Measurements from ENCODE around the gene ZNF581. TPM values are rescaled to one million over a fixed set of nuclear protein-coding genes. Genes with fewer than 3 reads are reported as not detected.
A peak's percentile ranks its signal among the peaks of the same experiment; 100 is the strongest.

The ZNF581 gene
- polyA plus RNA-seq, 3 donors: 25.1 to 31.6 (median 29.4) TPM

- no peak overlapping the region for H3K9ac ChIP-seq (ENCODE audit: insufficient read depth, low read length, poor library complexity, severe bottlenecking)
- peak overlapping the region; percentile 62 to 76 for H3K4me3 Mint-ChIP-seq
- peak overlapping the region; percentile 89 to 97 (median 93) for H3K27ac Mint-ChIP-seq
- peak overlapping the region; percentile 33 for H2AFZ ChIP-seq (ENCODE audit: insufficient read depth, low read depth, low read length, poor library complexity, severe bottlenecking)
- TF ChIP-seq CTCF (IDR thresholded peaks at IDR 0.05): no peak
- H3K4me1 ChIP-seq (ENCODE audit: control insufficient read depth in 1 of 2, insufficient read depth in 2 of 2, low read length in 2 of 2): peaks cover 64 to 76% of the 10 kb centered on the region in 2 donors
- H3K9me3 Mint-ChIP-seq: peaks cover 0 to 4% (median 0%) of the 10 kb centered on the region in 7 donors
- peaks cover 0 to 8% (median 1%) of the 10 kb centered on the region in 3 donors for H3K27me3 Mint-ChIP-seq (ENCODE audit: low read depth in 3 of 3)
- H3K4me2 ChIP-seq (replicated peaks; ENCODE audit: extremely low read depth, low read length, poor library complexity, severe bottlenecking): peak overlapping the region; percentile 71
- H3K9me3 ChIP-seq (replicated peaks in 1 of 2; ENCODE audit: control insufficient read depth in 1 of 2, insufficient read depth in 1 of 2, low read length in 2 of 2): no peaks in the 10 kb centered on the region
- intact Hi-C loops (cut with micrococcal nuclease): loop anchor here (2.0 to 5.0 kb wide), 2 partner anchors 14 to 33 kb away; no protein-coding TSS in a partner anchor
- H3K36me3 Mint-ChIP-seq: peaks cover 19 to 34% of the 10 kb centered on the region in 2 donors
- peaks cover 27% of the 10 kb centered on the region for H3K79me2 ChIP-seq (ENCODE audit: insufficient read depth, low read length)
- no peaks in the 10 kb centered on the region for H4K20me1 ChIP-seq (ENCODE audit: insufficient read depth, low read length)
- no peaks in the 10 kb centered on the region for H3K27me3 ChIP-seq (ENCODE audit: control insufficient read depth in 2 of 2, insufficient read depth in 2 of 2, low read length in 2 of 2)
- peak overlapping the region in 1 of 3 experiments; percentile 58 for H3K4me3 ChIP-seq (replicated peaks in 1 of 3; ENCODE audit: low read depth in 2 of 3, low read length in 3 of 3)
- DNase-seq: peak; percentile 87 to 94 (median 88)
- WGBS (ENCODE audit: insufficient coverage): 55% methylated on average over 9 of the region's 12 CpGs
- H3K36me3 ChIP-seq (replicated peaks in 1 of 2; ENCODE audit: control insufficient read depth in 1 of 2, insufficient read depth in 2 of 2, low read length in 2 of 2): peaks cover 12 to 19% of the 10 kb centered on the region in 2 donors
- H3K4me1 Mint-ChIP-seq: peaks cover 62% of the 10 kb centered on the region
- peak overlapping the region; percentile 83 to 84 for H3K27ac ChIP-seq (ENCODE audit: low read depth in 1 of 2, low read length in 2 of 2)
Measured at GRCh38 chr19:55620410-55621204, 22.8 kb upstream of the ZNF581 start.

DNA sequence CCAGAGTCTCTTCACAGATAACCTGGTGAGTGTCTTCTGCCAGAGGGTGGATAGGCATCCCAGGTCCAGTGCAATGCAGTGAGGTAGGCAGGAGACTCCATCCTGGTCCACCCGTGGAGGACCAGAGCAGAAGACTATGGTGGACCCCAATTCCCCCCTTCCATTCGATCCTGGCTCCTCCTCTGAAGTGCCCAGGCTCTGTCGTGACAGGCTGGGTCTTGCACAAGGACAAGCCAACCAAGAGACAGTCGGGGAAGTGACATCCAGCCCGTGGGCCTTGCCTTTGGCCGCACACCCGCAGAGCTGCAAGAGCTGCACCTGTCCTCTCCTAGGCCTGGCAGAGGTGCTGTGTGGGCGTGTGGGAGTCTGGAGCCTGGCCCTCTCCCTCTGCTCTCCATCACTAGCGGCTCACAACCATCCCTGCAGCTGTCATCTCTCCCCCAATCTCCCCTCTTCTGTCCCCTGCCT lies 22.2 kb upstream of the ZNF581 start:
- Mint-ChIP-seq H3K36me3 (peaks cover 19 to 30% of the 10 kb centered on the region in 2 donors), H3K4me1 (peaks cover 62% of the 10 kb centered on the region), H3K27ac (peak overlapping the region; percentile 89 to 97 (median 93)), H3K9me3 (peaks cover 0 to 4% (median 0%) of the 10 kb centered on the region in 7 donors), H3K4me3 (peak overlapping the region in 1 of 2 donors; percentile 76), H3K27me3 (ENCODE audit: low read depth in 3 of 3) (peaks cover 0 to 8% (median 1%) of the 10 kb centered on the region in 3 donors)
- TF ChIP-seq CTCF (IDR thresholded peaks at IDR 0.05): no peak
- peak overlapping the region in 1 of 3 experiments; percentile 58 for H3K4me3 ChIP-seq (replicated peaks in 1 of 3; ENCODE audit: low read depth in 2 of 3, low read length in 3 of 3)
- H4K20me1 ChIP-seq (ENCODE audit: insufficient read depth, low read length): no peaks in the 10 kb centered on the region
- peaks cover 64 to 76% of the 10 kb centered on the region in 2 donors for H3K4me1 ChIP-seq (ENCODE audit: control insufficient read depth in 1 of 2, insufficient read depth in 2 of 2, low read length in 2 of 2)
- H3K4me2 ChIP-seq (replicated peaks; ENCODE audit: extremely low read depth, low read length, poor library complexity, severe bottlenecking): peak overlapping the region; percentile 71
- DNase-seq: no peak
- peaks cover 10 to 13% of the 10 kb centered on the region in 2 donors for H3K36me3 ChIP-seq (replicated peaks in 1 of 2; ENCODE audit: control insufficient read depth in 1 of 2, insufficient read depth in 2 of 2, low read length in 2 of 2)
- H3K27me3 ChIP-seq (ENCODE audit: control insufficient read depth in 2 of 2, insufficient read depth in 2 of 2, low read length in 2 of 2): no peaks in the 10 kb centered on the region
- intact Hi-C loops (cut with micrococcal nuclease): loop anchor here (2.0 to 5.0 kb wide), 2 partner anchors 14 to 34 kb away; no protein-coding TSS in a partner anchor
- no peak overlapping the region for H2AFZ ChIP-seq (ENCODE audit: insufficient read depth, low read depth, low read length, poor library complexity, severe bottlenecking)
- H3K27ac ChIP-seq (ENCODE audit: low read depth in 1 of 2, low read length in 2 of 2): peak overlapping the region; percentile 83 to 84
- H3K79me2 ChIP-seq (ENCODE audit: insufficient read depth, low read length): peaks cover 22% of the 10 kb centered on the region
- no peak overlapping the region for H3K9ac ChIP-seq (ENCODE audit: insufficient read depth, low read length, poor library complexity, severe bottlenecking)
- no peaks in the 10 kb centered on the region for H3K9me3 ChIP-seq (replicated peaks in 1 of 2; ENCODE audit: control insufficient read depth in 1 of 2, insufficient read depth in 1 of 2, low read length in 2 of 2)
- 44% methylated on average over 8 of the region's 9 CpGs for WGBS (ENCODE audit: insufficient coverage)

Data from CD14-positive monocyte (primary cell).